Measurements from ENCODE around the gene PSRC1. TPM values are rescaled to one million over a fixed set of nuclear protein-coding genes. Genes with fewer than 3 reads are reported as not detected.
"Not testable (repeated sequence)": the region's sequence is repeated elsewhere in the genome, so short reads cannot be mapped to it uniquely, and the experiment has no call there.

The PSRC1 gene
- polyA plus RNA-seq (ENCODE audit: insufficient read length in 4 of 4), result 10 to 100 TPM; 22.1 to 28.3 (median 26.6) TPM

DNA sequence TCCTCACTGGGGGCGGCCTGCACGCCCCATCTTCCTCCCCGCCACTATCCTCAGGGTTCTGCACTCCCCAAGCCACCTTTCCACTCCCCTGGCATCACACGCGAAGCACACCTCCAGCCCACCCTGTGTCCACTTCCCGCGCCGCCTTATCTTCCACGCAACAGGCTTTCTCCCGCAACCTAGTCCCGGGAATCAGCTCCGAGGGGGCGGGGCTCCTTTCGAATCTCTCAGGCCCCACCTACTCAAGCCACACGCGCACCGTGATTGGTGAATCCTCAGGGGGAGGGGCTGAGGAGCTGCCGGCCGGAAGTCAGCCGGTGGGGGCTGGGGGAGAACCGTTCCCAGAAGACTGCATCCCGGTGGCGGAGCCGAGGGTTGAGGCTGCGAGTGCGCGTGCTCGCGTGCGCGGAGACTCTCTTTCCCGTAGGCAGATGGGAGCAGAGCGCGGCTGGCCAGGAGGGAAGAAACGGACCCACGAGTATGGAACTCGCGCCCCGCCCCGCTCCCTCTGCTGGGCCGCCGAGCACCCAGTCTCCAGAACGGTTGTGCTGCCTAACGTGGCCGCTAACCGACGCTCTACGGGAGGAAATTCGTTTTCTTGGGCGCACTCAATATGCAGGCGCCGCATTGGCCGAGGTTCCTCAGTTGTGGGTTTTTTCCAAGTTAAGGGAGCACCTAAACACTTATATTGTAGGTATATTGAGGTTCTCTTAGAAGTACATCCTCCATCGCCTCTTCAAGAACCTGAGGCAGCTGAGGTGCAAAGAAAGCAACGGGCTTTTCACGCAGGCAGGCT, at the start of gene PSRC1:
Gene PSRC1 (minus strand): TSS at position 194 of the 796 bp plus-strand sequence.
- DNase-seq (ENCODE audit: low read depth in 4 of 4, low spot score in 3 of 4), result peak; percentile 90 to 95 (median 92)

DNA sequence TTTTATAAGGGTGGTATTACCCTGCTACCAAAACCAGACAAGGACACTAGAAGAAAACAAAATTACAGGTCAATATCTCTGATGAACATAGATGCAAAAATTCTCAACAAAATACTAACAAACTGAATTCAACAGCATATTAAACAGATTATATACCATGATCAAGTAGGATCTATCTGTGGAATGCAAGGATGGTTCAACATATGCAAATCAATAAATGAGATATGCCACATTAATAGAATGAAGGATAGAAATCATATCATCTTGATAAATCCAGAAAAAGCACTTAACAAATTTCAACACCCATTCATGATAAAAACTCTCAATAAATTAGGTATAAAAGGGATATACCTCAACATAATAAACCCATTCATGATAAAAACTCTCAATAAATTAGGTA, 48.2 kb upstream of the PSRC1 start:
- no peak for DNase-seq (ENCODE audit: low read depth in 4 of 4, low spot score in 3 of 4)

DNA sequence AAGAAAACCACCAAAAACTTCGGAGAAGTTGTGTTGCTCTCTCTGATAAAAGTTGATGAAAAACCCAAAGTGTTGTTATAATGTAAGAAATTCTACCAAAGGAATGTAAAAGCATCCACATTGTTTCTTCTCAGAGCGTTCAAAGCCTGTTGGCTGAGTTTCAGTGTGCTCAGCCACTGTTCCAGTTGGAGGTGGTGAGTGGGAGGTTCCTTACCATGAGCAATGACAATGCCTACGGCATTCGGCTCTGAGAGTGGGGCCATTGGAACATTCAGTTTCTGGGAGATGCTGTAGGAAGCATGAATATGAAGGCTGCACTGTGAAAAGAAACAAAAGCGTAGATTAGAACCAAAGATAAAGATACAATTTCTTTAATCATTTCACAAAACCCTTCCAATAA, 44.3 kb upstream of the PSRC1 start:
- no peak for DNase-seq (ENCODE audit: low read depth in 4 of 4, low spot score in 3 of 4)

DNA sequence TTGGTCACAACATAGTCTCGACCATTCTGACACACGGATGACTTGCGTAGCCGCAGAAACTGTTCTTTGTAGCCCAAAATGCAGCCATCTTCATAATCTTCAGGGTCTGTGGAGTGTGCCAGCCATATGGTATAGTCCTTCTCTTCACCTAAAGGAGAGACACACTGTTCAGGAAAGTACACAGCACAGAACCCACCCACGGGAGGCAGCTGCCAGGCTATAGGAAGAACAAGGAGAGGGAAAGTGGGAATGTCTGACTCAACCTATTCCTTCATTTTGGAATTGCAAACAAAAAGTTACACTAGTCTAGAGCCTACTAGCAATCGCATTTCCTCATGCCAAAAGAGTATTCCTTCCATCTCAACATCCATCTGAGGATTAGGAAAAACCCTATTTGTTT, 40.0 kb upstream of the PSRC1 start:
- no peak for DNase-seq (ENCODE audit: low read depth in 4 of 4, low spot score in 3 of 4)

DNA sequence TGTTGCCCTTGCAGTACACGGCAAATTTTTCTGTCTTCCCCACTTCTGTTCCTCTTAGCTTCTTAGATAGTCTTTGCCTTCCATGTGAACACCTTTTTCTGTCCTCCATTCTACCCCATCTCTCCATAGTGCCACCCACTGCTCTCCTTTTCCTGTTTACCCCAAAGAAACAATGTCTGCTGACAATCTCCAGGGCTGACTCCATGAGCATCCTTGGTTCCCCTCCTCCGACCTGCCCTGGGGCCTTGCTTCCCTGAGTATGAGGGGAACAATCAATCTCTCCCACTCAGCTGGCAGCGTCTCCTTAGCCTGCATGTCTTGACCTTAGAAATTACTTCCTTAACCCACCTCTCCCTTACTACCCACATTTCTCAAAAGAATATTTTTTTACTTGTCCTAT, 36.2 kb upstream of the PSRC1 start:
- DNase-seq (ENCODE audit: low read depth in 4 of 4, low spot score in 3 of 4), result no peak

DNA sequence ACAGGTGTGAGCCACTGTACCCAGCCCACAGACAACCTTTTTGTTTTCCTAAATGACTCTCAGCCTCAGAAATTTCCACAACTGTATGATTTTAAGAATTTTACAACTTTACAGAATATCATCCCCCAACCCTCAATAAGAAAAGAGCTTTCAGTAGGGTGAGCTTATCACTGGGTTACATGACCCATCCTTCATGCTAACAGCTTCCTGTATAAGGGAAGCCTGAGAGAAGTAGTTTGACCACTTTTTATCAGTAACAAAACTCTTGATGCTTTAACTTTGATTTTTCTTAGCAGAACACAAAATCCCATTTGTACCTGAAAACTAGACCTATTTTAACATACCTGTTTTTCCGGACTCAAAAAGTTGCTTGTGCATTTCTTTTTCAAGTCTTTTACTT, 33.6 kb upstream of the PSRC1 start:
- no peak for DNase-seq (ENCODE audit: low read depth in 4 of 4, low spot score in 3 of 4)

DNA sequence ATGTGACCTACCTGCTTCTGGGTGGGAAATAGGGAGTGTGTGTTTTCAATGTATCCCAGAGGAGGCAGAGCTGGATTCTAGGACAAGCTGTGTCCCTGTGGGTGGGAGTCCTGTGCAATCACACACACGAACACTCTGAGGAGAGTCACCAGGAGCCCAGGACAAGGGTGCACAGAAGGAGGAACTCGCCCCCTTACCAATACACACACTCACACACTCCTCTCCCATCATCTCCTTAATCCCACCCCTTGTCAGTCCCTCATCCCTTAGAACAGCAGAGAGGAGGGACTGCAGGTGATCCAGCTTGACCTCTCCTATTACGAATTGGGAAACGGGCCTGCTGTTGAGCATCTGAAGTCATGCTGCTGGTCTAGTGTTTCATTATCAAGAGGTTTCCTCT, 32.3 kb upstream of the PSRC1 start:
- DNase-seq (ENCODE audit: low read depth in 4 of 4, low spot score in 3 of 4), result no peak

DNA sequence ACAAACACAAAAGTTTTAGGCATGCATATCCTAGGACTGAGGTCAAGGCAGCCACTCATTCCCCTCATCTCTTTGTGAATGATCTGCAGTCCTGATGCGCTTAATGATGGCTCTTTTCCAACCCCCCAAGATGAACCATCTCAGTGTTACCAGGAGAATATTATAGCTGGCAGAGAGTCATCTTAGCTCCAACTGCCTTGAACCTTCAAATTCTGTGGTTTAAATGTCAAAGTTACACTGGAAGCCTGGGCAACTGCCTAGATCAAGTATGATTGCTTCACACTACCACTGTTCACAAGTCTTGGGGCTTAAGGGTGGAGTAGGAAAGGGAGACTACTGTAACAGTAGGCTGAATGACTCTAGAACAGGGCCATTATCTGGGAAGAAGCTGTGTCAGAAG, 31.9 kb upstream of the PSRC1 start:
- no peak for DNase-seq (ENCODE audit: low read depth in 4 of 4, low spot score in 3 of 4)

DNA sequence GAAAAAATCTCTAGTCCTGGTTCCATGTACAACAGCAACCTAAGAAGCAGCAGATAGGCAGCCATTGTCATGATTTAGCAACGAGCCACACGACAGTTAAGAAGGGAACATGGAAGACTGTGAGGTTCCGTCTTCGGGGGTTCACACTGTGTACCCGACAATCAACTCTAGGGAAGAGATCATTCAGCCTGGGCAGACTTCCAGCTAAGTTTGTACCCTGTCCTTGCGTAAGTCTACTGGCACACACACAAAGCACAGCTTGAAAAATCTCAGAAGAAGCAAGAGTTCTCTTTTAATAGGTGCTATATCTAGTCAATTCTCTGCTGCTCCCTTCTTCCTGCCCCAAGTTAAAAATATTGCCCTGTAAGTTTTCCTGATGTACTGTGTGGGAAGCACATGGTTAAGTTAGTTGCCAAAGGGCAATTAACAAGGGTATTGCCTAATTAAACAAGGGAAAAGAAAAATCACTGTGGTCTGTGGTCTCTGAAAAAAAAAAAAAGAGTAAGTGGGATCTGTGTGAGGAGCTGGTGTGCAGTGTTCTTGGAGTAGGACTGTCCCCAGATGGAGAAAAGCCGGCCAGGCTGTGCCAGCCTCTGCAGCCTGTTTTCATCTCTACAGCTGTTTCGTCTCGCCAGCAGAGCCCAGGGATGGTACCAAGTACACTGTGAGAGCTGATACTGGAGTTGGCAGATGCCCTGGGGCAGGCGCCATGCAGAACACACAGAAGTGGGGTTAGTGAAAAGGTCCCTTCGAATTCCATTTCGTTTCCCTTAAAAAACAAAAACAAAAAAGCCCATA, 30.2 kb upstream of the PSRC1 start:
- DNase-seq (ENCODE audit: low read depth in 4 of 4, low spot score in 3 of 4), result no peak

DNA sequence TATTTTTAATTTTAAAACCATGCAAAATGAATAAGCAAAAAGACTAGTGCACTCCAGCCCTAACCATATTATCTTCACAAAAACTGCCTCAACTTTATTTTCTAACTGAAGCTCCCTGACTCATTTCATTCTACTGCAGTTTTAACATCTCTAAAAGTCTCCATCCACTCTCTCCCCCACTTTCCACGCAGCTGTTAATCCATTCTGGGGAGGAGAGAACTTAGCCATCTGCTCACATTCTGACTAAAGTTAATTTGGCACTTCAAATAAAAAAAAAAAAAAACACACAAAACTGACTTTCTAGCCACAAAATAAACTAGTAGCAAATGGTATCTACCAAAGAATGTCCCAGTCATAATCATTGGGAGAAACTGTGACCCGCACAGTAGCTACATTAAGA, 29.3 kb upstream of the PSRC1 start:
- DNase-seq (ENCODE audit: low read depth in 4 of 4, low spot score in 3 of 4), result no peak

DNA sequence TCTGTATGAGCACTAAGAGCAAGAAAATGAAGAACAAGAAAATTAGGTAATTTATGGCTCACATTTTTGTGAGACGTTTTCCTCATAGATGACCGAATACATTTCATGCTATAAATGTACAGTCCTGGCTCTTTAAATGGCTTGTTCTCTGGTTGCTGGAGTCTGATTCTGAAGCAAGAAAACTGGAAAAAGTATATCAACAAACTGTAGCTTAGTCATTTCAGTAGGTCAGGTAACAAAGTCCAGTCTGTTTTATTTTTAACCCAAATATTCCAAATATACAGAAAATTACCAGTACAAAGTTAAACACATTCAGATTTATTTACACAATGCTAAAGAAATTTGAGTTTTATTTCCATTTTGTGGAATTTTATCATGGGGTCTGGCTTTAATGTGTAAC, 26.4 kb upstream of the PSRC1 start:
- no peak for DNase-seq (ENCODE audit: low read depth in 4 of 4, low spot score in 3 of 4)

DNA sequence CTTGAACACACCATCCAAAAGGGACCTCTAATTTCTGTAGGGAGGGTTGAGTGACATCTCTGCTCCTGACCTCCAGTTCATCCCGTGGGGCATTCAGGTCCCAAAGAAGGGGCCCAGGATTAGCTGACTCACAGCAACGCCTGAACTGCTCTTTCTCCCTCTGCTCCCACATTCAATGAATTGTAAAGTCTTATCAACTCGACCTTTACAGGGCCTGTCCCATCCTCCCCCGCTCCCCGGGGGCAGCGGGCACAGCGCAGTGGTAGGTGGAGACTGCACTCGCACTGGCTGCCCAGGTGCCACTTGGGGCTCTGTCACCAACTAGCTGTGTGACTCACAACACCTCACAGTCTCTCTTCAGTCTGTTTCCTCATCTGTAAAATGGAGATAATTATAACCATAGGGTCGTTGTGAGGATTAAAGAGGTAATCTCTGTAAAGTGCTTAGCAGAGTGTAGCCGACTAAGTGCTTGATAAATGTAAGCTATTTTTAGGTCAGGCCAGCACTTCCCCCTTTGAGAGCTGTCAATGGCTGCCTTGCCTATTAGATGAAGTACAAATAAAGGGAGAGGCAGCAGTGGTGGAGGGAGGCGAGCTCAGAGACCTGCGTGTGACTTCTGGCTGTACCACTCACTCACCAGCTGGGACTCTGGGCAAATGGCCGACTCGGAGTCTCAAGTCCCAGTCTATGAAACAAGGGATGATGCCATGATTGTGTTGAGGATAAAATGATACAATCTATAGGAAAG, 24.5 kb upstream of the PSRC1 start:
- DNase-seq (ENCODE audit: low read depth in 4 of 4, low spot score in 3 of 4), result no peak

DNA sequence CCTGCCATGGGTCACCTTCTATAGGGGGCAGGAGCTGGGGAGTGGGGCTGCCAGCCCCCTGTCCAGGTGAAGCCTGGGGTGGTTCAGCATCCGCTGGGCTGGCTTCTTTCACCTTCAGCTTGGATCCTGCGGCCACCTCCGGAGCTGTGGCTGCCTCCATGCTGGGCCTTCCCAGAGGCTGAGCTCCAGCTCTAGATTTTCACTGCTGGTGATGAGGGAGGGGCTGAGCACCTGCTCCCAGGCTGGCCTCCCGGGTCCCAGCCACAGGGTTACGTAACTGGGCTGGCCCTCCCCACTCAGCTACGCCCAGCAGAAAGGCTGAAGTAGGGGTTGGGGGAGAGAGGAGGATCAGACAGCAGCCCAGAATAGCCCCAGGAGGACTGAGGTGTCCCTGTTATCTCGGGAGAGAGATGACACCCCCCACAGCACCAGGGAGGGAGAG, 23.9 kb upstream of the PSRC1 start, which contains the start of gene MYBPHL:
Gene MYBPHL (minus strand): TSS at position 180 of the 442 bp plus-strand sequence. CDS start 20 bp downstream, at position 160.
- DNase-seq (ENCODE audit: low read depth in 4 of 4, low spot score in 3 of 4), result no peak

DNA sequence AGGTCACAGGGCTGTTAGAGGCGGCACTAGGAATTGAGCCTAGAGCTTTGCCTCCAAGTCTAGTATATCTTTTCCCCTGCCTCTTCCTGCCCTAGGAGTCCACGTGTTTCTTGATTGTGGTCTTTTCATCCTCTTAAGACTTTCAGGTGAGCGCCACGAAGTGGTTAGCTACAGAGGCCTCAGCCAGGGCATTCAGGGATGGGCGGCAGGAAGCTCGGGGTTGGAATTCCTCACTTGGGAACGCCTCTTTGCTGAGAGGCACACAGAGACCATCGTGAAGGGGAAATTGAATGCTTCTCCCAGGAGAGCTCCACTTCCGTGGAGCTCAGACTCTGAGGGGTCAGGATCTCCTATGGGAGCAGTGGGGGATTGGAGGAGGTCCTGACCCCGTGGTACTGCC, 23.0 kb upstream of the PSRC1 start:
- DNase-seq (ENCODE audit: low read depth in 4 of 4, low spot score in 3 of 4), result not testable (repeated sequence)

DNA sequence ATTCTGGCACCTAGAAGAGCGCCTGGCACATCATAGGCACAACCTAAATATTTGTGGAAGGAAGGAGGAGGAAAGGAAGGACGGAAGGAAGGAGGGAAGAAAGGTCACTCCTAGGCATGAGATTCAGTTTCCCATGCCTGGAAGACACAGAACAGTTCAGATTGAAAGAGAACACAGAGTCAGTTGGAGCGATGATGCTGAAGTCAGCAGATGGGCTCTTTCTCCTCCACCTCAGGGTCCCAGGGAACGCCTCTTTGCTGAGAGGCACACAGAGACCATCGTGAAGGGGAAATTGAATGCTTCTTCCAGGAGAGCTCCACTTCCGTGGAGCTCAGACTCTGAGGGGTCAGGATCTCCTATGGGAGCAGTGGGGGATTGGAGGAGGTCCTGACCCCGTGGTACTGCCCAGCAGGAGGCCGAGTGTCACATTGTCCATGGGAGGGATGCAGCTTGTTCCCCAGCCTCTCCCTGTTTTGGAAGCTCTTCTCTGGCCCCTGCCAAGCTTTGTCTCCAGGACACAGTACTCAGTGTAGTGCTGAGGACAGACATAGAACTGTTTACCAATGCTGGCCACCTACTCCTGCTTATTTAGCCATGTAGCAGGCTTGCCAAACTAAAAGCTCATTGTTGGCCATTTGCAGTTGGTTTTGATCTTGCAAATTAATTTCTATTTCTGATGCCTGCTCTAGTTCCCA, 21.4 kb upstream of the PSRC1 start:
- no peak for DNase-seq (ENCODE audit: low read depth in 4 of 4, low spot score in 3 of 4)

DNA sequence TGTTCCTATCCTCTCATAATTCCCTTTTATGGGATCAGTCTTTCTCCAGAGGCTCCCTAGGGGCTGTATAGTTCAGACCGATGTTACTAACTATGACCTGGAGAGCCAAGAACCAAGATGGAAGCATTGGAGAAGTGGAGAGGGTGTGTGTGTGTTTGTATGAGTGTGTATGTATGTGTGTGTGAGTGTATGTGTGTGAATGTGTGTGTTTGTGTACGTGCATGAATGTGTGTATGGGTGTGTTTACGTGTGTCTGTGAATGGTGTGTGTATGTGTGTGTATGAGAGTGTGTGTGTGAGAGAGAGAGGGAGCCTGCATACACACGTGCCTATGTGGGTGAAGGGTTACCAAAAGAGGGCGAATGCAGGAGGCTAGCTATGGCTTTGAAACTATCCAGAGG, 18.9 kb upstream of the PSRC1 start:
- DNase-seq (ENCODE audit: low read depth in 4 of 4, low spot score in 3 of 4), result no peak

DNA sequence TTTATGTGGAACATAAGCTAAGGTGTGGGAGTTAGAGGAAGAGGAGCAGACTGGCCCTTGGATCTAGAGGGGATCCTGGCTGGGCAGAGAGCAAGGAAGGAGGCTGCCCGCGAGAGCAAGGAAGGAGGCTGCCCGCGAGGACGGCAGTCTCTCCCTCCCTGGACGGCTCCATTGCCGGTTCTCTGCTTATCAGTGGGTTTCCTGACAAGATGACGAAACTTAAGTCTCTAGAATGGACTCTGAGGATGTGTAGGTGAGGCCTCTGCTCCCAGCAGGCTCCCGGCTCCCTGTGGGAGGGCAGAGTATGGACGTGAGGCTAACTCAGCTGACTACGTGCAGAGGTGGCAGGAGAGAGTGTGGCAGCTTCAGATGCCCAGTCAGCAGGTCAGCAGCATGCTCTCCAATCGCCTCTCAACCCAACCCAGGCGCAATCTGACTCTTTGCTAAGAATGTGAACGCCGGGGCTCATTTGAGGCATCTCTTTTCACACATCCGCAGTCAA, 17.8 kb upstream of the PSRC1 start:
- DNase-seq (ENCODE audit: low read depth in 4 of 4, low spot score in 3 of 4), result no peak

DNA sequence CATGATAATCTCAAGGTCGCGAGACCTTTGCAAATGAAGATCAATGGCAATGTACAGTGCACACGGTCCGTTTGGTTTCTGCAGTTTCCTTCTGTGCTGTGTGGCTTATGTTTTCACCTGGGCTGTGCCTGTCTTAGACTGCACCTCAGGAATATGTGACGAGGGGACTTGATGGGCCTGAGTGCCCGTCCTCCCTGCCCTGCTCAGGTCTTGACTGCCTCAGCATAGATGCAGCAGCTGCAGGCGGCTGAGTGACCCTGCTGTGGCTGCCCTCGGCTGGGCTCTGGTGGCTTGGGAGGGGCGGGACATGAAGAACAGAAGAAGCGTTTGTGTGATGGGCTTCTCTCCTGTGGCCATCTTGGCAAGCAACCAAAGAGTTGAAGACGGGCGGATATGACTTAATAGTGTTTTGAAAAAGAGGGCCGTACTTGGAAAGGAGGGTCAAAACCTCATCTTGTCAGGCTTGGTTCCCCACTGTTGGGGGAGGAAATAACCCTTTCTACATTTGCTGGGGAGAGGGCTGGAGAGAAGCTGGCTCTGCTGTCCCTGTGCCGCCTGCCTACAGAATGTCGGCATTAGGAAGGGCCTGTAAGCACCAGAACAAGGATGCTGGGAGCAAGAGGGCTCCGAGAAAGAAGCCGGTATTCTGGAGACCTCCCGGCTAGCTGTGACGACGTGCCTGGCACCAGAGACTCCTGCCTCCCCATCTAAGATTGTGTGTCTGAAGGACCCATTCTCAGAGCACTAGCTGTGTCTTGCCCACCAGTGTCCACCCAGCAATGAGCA, 16.8 kb upstream of the PSRC1 start:
- no peak for DNase-seq (ENCODE audit: low read depth in 4 of 4, low spot score in 3 of 4)
